ENCODE results near the gene KLHL29. TPM values are rescaled to one million over a fixed set of nuclear protein-coding genes. Genes with fewer than 3 reads are reported as not detected.

The KLHL29 gene
- total and polyA plus RNA-seq, 2 donors (not counting 1 experiment from before 2014, with no cell fraction given): 1.3 to 3.4 TPM

DNA sequence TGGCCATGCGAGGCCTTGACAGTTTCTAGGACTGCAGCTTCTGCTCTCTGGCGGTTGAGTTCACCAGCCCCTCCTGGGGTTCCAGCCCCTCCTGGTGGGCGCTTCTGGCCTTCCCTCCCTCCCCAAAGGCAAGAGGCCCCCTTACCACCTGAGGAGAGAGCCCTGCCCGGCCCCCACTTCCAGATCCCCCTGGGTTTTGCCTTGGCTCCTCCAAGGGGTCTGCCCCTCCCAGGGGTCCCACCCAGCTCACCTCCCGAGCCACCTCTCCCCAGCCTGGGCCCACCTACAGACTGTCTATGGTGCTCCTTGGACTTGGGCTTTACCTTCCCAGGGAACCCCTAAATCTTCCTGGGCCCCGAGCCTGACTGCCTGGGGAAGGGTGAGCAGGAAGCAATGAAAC, 277.5 kb downstream of the KLHL29 start:
- POLR2A ChIA-PET: no interaction called here
- H3K4me3 ChIP-seq (ENCODE audit: control extremely low read depth in 1 of 5, extremely low read depth in 1 of 5, insufficient read depth in 1 of 5, low read depth in 2 of 5, low read length in 4 of 5): no peak overlapping the region
- Mint-ChIP-seq H3K4me3 (no peak overlapping the region), H3K4me1 (peaks cover 2% of the 10 kb centered on the region), H3K27me3 (peaks cover 3% of the 10 kb centered on the region), H3K27ac (no peak overlapping the region), H3K9me3 (ENCODE audit: insufficient read depth) (no peaks in the 10 kb centered on the region)
- H4K20me1 ChIP-seq (ENCODE audit: control insufficient read depth, insufficient read depth, low read length, poor library complexity, severe bottlenecking): no peaks in the 10 kb centered on the region
- TF ChIP-seq, protein P1, sequence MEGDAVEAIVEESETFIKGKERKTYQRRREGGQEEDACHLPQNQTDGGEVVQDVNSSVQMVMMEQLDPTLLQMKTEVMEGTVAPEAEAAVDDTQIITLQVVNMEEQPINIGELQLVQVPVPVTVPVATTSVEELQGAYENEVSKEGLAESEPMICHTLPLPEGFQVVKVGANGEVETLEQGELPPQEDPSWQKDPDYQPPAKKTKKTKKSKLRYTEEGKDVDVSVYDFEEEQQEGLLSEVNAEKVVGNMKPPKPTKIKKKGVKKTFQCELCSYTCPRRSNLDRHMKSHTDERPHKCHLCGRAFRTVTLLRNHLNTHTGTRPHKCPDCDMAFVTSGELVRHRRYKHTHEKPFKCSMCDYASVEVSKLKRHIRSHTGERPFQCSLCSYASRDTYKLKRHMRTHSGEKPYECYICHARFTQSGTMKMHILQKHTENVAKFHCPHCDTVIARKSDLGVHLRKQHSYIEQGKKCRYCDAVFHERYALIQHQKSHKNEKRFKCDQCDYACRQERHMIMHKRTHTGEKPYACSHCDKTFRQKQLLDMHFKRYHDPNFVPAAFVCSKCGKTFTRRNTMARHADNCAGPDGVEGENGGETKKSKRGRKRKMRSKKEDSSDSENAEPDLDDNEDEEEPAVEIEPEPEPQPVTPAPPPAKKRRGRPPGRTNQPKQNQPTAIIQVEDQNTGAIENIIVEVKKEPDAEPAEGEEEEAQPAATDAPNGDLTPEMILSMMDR (IDR thresholded peaks at IDR 0.05): no peak
- no peak for TF ChIP-seq EZH2 (IDR thresholded peaks at IDR 0.05; ENCODE audit: borderline replicate concordance, insufficient read depth, low read depth, low read length, poor library complexity, severe bottlenecking)
- H3K27me3 ChIP-seq (replicated peaks in 1 of 4; ENCODE audit: control extremely low read depth in 1 of 4, control insufficient read depth in 3 of 4, insufficient read depth in 4 of 4, low read length in 3 of 4): peaks cover 0 to 19% (median 1%) of the 10 kb centered on the region in 4 experiments
- no peak overlapping the region for H2AFZ ChIP-seq (ENCODE audit: insufficient read depth, low read depth, low read length, poor library complexity, severe bottlenecking)
- no peaks in the 10 kb centered on the region for H3K79me2 ChIP-seq (ENCODE audit: control insufficient read depth, insufficient read depth, low read length)
- intact Hi-C loops (cut with micrococcal nuclease): no loop called here
- 70% methylated on average over 6 of the region's 6 CpGs for WGBS (ENCODE audit: insufficient coverage)
- CTCF ChIA-PET: no interaction called here
- peaks cover 0 to 5% (median 0%) of the 10 kb centered on the region in 3 donors for H3K9me3 ChIP-seq (ENCODE audit: control extremely low read depth in 1 of 3, control insufficient read depth in 2 of 3, insufficient read depth in 1 of 3, low read length in 2 of 3)
- H3K4me2 ChIP-seq (replicated peaks; ENCODE audit: low read depth, low read length, poor library complexity, severe bottlenecking): no peak overlapping the region
- no peaks in the 10 kb centered on the region for H3K4me1 ChIP-seq (ENCODE audit: control insufficient read depth in 2 of 2, insufficient read depth in 2 of 2, low read length in 2 of 2)
- H3K9ac ChIP-seq (ENCODE audit: low read length): no peak overlapping the region
- H3K36me3 ChIP-seq (replicated peaks in 1 of 2; ENCODE audit: control extremely low read depth in 1 of 2, control insufficient read depth in 1 of 2, extremely low read depth in 1 of 2, insufficient read depth in 2 of 2, low read length in 1 of 2): no peaks in the 10 kb centered on the region
- H3K27ac ChIP-seq (ENCODE audit: low read length in 2 of 2): no peak overlapping the region
- DNase-seq: no peak
- no peak for ATAC-seq (ENCODE audit: low read depth)

GRCh38 chr2:23662941-23663920, 278.3 kb downstream of the KLHL29 start:
- Mint-ChIP-seq H3K27ac (no peak overlapping the region), H3K4me1 (peaks cover 2% of the 10 kb centered on the region), H3K4me3 (peak overlapping the region; percentile 18), H3K27me3 (peaks cover 3% of the 10 kb centered on the region), H3K9me3 (ENCODE audit: insufficient read depth) (no peaks in the 10 kb centered on the region)
- H3K79me2 ChIP-seq (ENCODE audit: control insufficient read depth, insufficient read depth, low read length): no peaks in the 10 kb centered on the region
- no peaks in the 10 kb centered on the region for H3K36me3 ChIP-seq (replicated peaks in 1 of 2; ENCODE audit: control extremely low read depth in 1 of 2, control insufficient read depth in 1 of 2, extremely low read depth in 1 of 2, insufficient read depth in 2 of 2, low read length in 1 of 2)
- no peaks in the 10 kb centered on the region for H4K20me1 ChIP-seq (ENCODE audit: control insufficient read depth, insufficient read depth, low read length, poor library complexity, severe bottlenecking)
- H2AFZ ChIP-seq (ENCODE audit: insufficient read depth, low read depth, low read length, poor library complexity, severe bottlenecking): no peak overlapping the region
- DNase-seq (no peak), ATAC-seq (ENCODE audit: low read depth) (no peak)
- no peaks in the 10 kb centered on the region for H3K4me1 ChIP-seq (ENCODE audit: control insufficient read depth in 2 of 2, insufficient read depth in 2 of 2, low read length in 2 of 2)
- H3K9ac ChIP-seq (ENCODE audit: low read length): no peak overlapping the region
- H3K4me3 ChIP-seq (ENCODE audit: control extremely low read depth in 1 of 5, extremely low read depth in 1 of 5, insufficient read depth in 1 of 5, low read depth in 2 of 5, low read length in 4 of 5): no peak overlapping the region
- intact Hi-C loops (cut with micrococcal nuclease): no loop called here
- H3K4me2 ChIP-seq (replicated peaks; ENCODE audit: low read depth, low read length, poor library complexity, severe bottlenecking): peak overlapping the region; percentile 47
- ChIA-PET POLR2A (no interaction called here), CTCF (no interaction called here)
- 38% methylated on average over 24 of the region's 46 CpGs for WGBS (ENCODE audit: insufficient coverage)
- no peak overlapping the region for H3K27ac ChIP-seq (ENCODE audit: low read length in 2 of 2)
- peaks cover 0 to 19% (median 1%) of the 10 kb centered on the region in 4 experiments for H3K27me3 ChIP-seq (replicated peaks in 1 of 4; ENCODE audit: control extremely low read depth in 1 of 4, control insufficient read depth in 3 of 4, insufficient read depth in 4 of 4, low read length in 3 of 4)
- H3K9me3 ChIP-seq (ENCODE audit: control extremely low read depth in 1 of 3, control insufficient read depth in 2 of 3, insufficient read depth in 1 of 3, low read length in 2 of 3): peaks cover 0 to 5% (median 0%) of the 10 kb centered on the region in 3 donors
- TF ChIP-seq, protein P1 (IDR thresholded peaks at IDR 0.05): no peak
- TF ChIP-seq EZH2 (IDR thresholded peaks at IDR 0.05; ENCODE audit: borderline replicate concordance, insufficient read depth, low read depth, low read length, poor library complexity, severe bottlenecking): no peak

Data from B cell (primary cell).